ENCODE data around the gene TXNDC15. TPM values are rescaled to one million over a fixed set of nuclear protein-coding genes. Genes with fewer than 3 reads are reported as not detected.

TXNDC15 gene
- total and polyA plus RNA-seq, 12 donors = 56.4 to 267 (median 101) TPM

GRCh38 chr5:134943547-134943946 is 69.4 kb downstream of the TXNDC15 start:
- Histone ChIP-seq H3K36me3 (replicated peaks in 1 of 2) (no peaks in the 10 kb centered on the region), H3K4me1 (replicated peaks in 1 of 2) (no peaks in the 10 kb centered on the region), H3K4me3 (no peak overlapping the region), H3K27ac (no peak overlapping the region), H3K27me3 (no peaks in the 10 kb centered on the region), H3K9me3 (replicated peaks in 1 of 3) (no peaks in the 10 kb centered on the region)
- WGBS, 4 donors = 80 to 92% (median 85%) methylated on average over 1 of the region's 1 CpG
- no peak for TF ChIP-seq POLR2A (IDR thresholded peaks at IDR 0.05)
- TF ChIP-seq CTCF (IDR thresholded peaks at IDR 0.05) = no peak
- no peak for DNase-seq
- intact Hi-C loops (cut with DNase I) = no loop called here

GRCh38 chr5:134944630-134945029 is 70.5 kb downstream of the TXNDC15 start:
- Histone ChIP-seq H3K4me1 (replicated peaks in 1 of 2) (no peaks in the 10 kb centered on the region), H3K27ac (no peak overlapping the region), H3K9me3 (replicated peaks in 1 of 3) (no peaks in the 10 kb centered on the region), H3K27me3 (no peaks in the 10 kb centered on the region), H3K4me3 (no peak overlapping the region), H3K36me3 (replicated peaks in 1 of 2) (no peaks in the 10 kb centered on the region)
- DNase-seq = no peak
- TF ChIP-seq POLR2A (IDR thresholded peaks at IDR 0.05) = no peak
- intact Hi-C loops (cut with DNase I) = no loop called here
- 71 to 82% (median 80%) methylated on average over 1 of the region's 1 CpG for WGBS, 4 donors

- Histone ChIP-seq H3K27me3 (no peaks in the 10 kb centered on the region), H3K9me3 (replicated peaks in 1 of 3) (no peaks in the 10 kb centered on the region), H3K36me3 (replicated peaks in 1 of 2) (no peaks in the 10 kb centered on the region), H3K27ac (no peak overlapping the region), H3K4me3 (no peak overlapping the region), H3K4me1 (replicated peaks in 1 of 2) (no peaks in the 10 kb centered on the region)
- intact Hi-C loops (cut with DNase I) = no loop called here
- DNase-seq = no peak
- TF ChIP-seq POLR2A (IDR thresholded peaks at IDR 0.05) (no peak), CTCF (IDR thresholded peaks at IDR 0.05) (no peak)
- 80 to 92% (median 90%) methylated on average over 2 of the region's 2 CpGs for WGBS, 4 donors
These were observed 70.9 kb downstream of the TXNDC15 start for GRCh38 chr5:134945041-134945440.

GRCh38 chr5:134948911-134949310 is 74.7 kb downstream of the TXNDC15 start:
- Histone ChIP-seq H3K36me3 (replicated peaks in 1 of 2) (no peaks in the 10 kb centered on the region), H3K27ac (no peak overlapping the region), H3K4me1 (replicated peaks in 1 of 2) (no peaks in the 10 kb centered on the region), H3K9me3 (replicated peaks in 1 of 3) (no peaks in the 10 kb centered on the region), H3K27me3 (no peaks in the 10 kb centered on the region), H3K4me3 (no peak overlapping the region)
- 68 to 72% (median 69%) methylated on average over 5 of the region's 5 CpGs for WGBS, 4 donors
- intact Hi-C loops (cut with DNase I) = no loop called here
- no peak for TF ChIP-seq CTCF (IDR thresholded peaks at IDR 0.05)
- no peak for TF ChIP-seq POLR2A (IDR thresholded peaks at IDR 0.05)
- DNase-seq = peak in 3 of 7 donors; percentile 11 to 26 (median 22)

GRCh38 chr5:134949316-134949715 is 75.1 kb downstream of the TXNDC15 start:
- 81 to 86% (median 86%) methylated on average over 5 of the region's 5 CpGs for WGBS, 4 donors
- Histone ChIP-seq H3K9me3 (replicated peaks in 1 of 3) (no peaks in the 10 kb centered on the region), H3K36me3 (replicated peaks in 1 of 2) (no peaks in the 10 kb centered on the region), H3K4me3 (no peak overlapping the region), H3K4me1 (replicated peaks in 1 of 2) (no peaks in the 10 kb centered on the region), H3K27ac (no peak overlapping the region), H3K27me3 (no peaks in the 10 kb centered on the region)
- TF ChIP-seq POLR2A (IDR thresholded peaks at IDR 0.05) (no peak), CTCF (IDR thresholded peaks at IDR 0.05) (no peak)
- DNase-seq = no peak
- intact Hi-C loops (cut with DNase I) = no loop called here

Data from adrenal gland (tissue), 12 donors.